ENCODE data around the gene RERE.
"Not testable (repeated sequence)": the region's sequence is repeated elsewhere in the genome, so short reads cannot be mapped to it uniquely, and the experiment has no call there.

Gene RERE

DNA sequence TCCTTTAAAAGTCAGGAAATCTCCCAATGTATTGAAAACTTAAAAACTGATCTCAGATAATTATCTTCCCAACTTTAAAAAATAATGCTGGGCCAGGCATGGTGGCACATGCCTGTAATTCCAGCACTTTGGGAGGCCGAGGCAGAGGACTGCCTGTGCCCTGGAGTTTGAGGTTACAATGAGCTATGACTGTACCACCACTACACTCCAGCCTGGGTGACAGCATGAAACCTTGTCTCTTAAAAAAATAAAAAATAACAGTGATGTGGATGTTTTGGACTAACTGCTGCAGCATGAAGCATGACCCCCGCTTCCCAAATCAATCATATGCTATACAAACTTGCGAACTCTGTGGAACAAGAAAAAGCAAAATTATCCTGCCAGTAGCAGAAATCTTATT lies 186.3 kb downstream of the RERE start:
- no peak for DNase-seq

GRCh38 chr1:8629241-8630091 lies 188.0 kb downstream of the RERE start:
- peak; percentile 59 for DNase-seq

GRCh38 chr1:8628606-8629005 lies 188.8 kb downstream of the RERE start:
- DNase-seq, result no peak

DNA sequence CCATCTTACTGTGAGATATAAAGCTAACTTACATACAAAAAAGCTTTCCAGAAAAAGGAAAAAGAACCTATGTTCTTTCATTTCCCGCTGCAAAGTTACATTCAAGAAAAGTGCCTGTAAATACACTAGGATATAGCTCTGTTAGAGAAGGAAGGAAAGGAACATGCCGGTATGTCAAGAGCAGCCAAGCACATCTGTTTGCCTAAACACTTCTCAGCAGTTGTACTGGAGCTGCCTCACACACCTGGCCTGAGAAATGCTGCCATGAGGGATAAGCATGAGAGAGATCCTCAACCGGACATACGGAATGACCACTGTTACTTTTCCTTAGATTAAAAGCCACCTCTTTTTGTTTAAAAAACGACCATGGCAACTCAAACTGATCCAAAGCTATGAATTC lies 189.7 kb downstream of the RERE start:
- no peak for DNase-seq

DNA sequence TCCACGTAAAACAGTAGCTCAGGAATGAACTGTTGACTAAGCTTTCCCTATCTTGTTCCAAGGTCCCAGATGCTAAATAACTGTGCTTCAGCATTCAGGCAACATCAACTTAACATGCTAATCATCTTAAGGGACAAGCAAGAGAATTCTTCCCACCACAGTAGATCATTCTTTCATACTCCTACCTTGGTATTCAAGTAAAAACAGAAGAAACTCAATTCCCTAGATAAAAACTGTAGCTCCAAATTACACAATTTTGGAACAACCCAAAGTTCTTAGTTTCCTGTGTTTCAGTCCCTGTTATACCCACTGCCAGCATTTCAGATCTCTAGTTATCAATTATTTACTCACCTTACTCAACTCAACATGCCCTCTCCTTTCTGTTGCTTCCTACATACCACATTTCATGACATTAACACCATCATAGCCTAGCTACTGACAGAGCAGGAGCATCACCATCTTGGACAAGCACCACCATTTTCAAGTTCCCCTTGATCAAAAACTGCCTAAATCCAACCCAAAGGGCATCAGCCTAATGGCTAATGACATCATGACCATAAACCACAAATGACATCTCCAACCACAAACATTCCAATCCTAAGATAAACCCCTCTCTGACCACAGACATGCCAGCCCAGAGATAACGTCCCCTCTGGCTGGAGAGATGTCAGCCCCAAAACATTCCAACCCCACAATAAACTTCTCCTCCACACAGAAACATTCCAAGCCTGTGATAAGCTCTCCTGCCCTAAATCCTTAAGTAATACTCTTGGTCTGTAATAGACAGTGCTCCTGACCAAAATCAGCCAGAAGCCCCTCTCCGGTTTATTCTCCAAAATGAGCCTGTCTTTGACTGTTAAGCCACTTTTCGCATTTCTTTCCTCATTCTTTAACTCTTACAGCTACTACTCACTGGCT lies 191.2 kb downstream of the RERE start:
- DNase-seq, result no peak

GRCh38 chr1:8625491-8625890 lies 191.9 kb downstream of the RERE start:
- no peak for DNase-seq

GRCh38 chr1:8623651-8624192 lies 193.7 kb downstream of the RERE start:
- DNase-seq, result not testable (repeated sequence)

DNA sequence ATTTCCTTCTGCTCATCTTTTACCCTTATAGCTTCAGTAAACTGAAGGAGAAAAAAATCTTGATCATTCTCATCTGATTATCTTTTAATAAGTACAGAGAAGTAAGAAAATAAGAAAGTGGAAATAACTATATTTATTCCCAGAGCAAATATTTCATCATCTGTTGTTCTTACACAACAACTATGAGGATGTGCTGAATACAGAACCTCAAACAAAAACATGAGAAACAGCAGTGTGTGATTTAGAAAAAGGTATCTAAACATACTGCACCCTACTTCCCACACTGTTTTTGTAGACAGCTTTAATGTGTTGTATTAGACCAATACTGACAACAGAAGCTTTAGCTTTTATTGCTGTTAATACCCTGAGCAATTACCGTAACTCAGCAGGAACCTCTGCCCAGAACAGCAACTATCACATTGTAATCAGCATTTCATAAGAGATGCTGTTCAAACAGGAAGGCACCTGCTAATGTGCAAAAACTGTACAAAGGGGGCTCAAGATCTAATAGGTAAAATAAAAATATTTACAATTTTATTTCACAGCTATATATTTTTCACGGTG lies 195.6 kb downstream of the RERE start:
- DNase-seq, result not testable (repeated sequence)

GRCh38 chr1:8621034-8621582 lies 196.3 kb downstream of the RERE start:
- not testable (repeated sequence) for DNase-seq

DNA sequence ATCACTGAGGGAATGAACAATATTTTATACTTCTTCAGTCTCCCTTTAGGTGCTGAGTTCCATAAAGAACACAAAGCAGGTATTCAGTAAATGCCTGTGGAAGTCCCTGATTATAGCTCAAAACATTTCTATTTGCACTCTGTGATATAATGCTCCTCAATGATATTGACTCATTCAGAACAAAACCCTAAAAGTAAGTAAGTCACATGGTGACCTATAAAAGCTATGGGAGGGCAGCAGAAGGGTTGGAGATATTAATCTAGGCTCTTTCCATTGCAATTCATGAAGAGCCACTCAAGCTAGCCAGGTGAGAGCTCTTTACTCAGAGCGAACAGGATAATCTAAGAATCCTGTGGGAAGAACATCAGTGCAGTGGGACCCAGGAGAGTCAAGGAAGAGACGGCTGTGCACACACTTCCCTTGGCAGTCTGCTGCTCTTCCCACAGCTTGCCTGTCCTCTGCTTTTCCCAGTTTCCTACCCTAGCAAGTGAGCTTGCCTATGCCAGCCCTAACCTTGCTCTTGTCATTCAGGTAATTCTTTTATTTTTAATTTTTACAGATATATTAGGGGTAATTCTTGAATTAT lies 197.4 kb downstream of the RERE start:
- peak; percentile 82 for DNase-seq

- not testable (repeated sequence) for DNase-seq
Observed at GRCh38 chr1:8619419-8619818, 198.0 kb downstream of the RERE start.

- not testable (repeated sequence) for DNase-seq
Observed at GRCh38 chr1:8616791-8617190, 200.6 kb downstream of the RERE start.

GRCh38 chr1:8611634-8612515 lies 205.6 kb downstream of the RERE start:
- DNase-seq, result not testable (repeated sequence)

DNA sequence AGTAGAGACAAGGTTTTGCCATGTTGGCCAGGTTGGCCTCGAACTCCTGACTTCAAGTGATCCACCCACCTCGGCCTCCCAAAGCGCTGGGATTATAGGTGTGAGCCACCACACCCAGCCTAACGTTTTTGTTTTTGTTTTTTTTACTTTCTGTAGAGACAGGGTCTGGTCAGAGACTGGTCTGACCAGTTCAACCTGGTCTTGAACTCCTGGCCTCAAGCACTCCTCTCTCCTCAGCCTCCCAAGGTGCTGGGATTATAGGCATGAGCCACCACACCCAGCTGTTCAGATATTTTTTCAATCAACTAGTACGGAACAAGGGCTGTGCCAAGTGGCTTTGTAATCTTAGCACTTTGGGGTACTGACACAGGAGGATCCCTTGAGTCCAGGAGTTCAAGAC lies 209.5 kb downstream of the RERE start:
- no peak for DNase-seq

GRCh38 chr1:8604041-8604945 lies 213.1 kb downstream of the RERE start:
- no peak for DNase-seq

GRCh38 chr1:8603220-8603616 lies 214.2 kb downstream of the RERE start:
- DNase-seq, result no peak

- DNase-seq, result no peak
Observed at GRCh38 chr1:8602471-8603219, 214.8 kb downstream of the RERE start.

DNA sequence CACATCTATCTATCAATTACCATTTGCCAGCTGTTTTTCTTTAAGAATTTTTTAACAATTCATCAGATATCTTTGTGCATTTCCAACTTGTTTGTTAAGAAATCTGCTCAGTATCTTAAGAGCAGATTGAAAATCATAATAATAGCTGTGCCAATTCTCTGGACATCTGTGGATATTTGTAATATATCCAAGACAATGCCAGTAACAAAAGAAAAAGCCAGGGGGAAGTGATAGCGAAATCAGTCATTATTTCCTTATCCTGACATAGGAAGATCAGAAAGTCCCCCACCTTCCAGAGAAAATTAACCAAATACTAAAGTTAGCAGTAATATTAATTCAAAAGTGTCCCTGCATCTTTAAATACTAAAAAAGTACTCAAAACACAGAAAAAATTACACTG lies 217.1 kb downstream of the RERE start:
- DNase-seq, result no peak

DNA sequence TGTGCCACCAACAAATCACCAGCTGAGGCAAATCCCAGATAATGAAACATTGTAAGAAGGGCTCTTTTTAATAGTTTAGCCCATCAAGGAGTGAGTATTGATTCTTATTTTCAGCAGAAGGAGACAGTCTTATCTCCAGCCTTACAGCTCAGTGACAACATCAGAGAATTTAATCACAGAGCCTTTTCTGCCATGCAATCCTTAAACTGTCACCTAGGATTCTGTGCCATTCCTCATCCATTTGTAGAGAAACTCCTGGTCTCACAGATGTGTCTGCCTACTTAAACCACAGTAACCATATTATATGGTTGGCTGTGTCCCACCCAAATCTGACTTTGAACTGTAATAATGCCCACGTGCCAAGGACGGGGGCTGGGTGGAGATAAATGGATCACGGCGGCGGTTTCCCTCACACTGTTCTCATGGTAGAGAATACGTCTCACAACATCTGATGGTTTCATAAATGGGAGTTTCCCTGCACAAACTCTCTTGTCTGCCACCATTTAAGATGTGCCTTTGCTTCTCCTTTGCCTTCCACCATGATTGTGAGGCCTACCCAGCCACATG lies 217.7 kb downstream of the RERE start:
- DNase-seq, result no peak

All from DMS79 treated with DMSO at 0.1 percent for 48 hours (cell line).